ENCODE results near the gene OR2T5.

DNA sequence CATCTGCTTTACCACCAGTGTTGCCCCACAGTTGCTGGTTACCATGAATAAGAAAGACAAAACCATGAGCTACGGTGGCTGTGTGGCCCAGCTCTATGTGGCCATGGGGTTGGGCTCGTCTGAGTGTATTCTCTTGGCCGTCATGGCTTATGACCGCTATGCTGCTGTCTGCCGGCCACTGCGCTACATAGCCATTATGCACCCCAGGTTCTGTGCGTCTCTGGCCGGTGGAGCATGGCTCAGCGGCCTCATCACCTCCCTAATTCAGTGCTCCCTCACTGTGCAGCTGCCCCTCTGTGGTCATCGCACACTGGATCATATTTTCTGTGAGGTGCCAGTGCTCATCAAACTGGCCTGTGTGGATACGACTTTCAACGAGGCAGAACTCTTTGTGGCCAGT lies 33.5 kb downstream of the OR2T5 start:
- TF ChIP-seq EZH2phosphoT487 (IDR thresholded peaks at IDR 0.05; ENCODE audit: insufficient read depth, low read depth) = no peak
- no peak for TF ChIP-seq EZH2 (IDR thresholded peaks at IDR 0.05; ENCODE audit: insufficient read depth, poor library complexity, severe bottlenecking)

All from GM23248 (cell line).